GM21367 (cell line): Measurements from ENCODE around the gene LRRFIP2.
A peak's percentile ranks its signal among the peaks of the same experiment; 100 is the strongest.
"Not testable (repeated sequence)": the region's sequence is repeated elsewhere in the genome, so short reads cannot be mapped to it uniquely, and the experiment has no call there.

Experiments used
- ATAC-seq: cut with Tn5 transposase; IDR thresholded peaks from one replicate; pipeline ENCODE4 v1.9.1; 2021; ENCODE audit not compliant: unreplicated experiment

The LRRFIP2 gene

DNA sequence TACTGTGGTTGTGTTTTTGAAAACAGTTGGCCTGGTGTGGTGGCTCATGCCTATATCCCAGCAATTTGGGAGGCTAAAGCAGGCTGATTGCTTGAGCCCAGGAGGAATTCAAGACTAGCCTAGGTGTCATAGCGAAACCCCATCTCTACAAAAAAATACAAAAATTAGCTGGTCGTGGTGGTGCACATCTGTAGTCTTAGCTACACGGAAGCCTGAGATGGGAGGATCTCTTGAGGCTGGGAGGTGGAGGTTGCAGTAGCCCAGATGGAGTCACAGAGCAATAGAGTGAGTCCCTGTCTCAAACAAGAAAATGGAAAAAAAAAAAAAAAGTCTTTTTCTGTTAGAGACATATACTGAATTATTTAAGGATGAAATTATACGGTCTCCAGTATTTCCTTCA, 14.7 kb upstream of the LRRFIP2 start:
- ATAC-seq, result no peak

DNA sequence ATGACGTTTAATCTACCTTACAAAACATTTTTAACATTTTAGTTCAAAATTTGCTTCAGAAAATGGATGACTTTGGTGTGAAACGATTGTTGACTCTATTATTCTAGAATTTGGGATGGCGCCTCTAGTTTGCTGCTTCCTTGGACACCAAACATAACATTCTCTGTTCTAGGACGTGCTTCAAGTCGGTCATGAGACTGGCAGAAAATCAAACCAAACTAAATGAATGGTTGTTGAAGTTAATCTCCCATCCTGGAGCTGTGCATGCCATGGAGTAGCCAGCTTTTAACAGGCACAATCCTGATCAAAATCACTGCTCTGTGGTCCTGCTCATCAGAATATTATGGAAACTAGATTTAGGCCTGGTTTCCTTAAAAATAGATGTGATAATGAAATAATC, 9.6 kb upstream of the LRRFIP2 start:
- ATAC-seq, result no peak

DNA sequence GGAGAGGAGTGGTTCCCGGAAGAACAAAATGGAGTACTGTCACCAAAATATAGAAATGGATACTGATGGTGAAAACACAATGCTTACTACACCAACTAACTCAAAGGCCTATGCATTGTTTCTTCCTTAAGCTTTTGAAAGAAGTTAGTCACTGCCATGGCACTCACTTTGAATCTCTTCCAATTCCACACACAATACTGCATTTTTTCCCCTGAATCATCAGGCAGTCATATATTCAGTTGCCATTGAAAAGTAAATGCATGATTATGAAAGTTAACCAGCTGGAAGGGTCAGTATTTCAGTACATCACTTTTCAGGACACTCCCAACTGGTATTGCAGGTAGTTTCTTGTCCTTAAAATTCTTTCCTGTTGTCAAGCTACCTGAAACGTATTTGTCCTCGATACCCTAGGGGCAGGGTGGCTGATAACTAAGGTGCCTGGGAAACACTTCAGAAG, 9.0 kb upstream of the LRRFIP2 start:
- ATAC-seq, result no peak

DNA sequence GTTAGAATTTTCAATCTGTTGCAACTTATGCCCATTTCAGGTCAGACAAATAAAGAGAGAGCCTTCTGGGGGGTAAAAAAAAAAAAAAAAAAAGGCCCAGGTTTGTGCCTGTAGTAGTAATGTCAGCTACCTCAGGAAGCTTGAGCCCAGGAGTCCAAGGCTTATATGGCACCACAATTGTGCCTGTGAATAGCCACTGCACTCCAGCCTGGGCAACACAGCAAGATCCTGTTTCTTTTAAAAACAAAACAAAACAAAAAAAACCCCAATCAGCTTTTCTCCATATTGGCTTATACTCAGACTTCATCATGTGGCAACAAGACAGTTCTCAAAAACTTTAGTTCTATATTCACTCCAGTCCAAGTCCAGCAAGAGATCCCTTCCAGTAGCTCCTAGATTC, 8.4 kb upstream of the LRRFIP2 start:
- no peak for ATAC-seq

DNA sequence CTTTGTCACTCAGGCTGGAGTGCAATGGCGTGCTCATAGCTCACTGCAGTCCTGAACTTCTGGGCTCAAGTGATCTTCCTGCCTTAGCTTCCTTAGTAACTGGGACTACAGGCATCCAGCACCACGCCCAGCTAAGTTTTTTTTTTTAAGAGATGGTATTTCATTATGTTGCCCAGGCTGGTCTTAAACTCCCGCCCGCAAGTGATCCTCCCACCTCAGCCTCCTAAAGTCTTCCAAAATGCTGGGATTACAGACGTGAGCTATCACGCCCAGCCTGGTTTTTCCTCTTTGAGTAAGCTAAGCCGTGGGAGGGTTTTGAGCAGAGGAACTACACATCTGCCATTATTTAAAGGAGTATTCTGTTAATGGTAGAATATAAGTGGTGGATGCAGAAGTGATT, 7.4 kb upstream of the LRRFIP2 start:
- ATAC-seq, result no peak

DNA sequence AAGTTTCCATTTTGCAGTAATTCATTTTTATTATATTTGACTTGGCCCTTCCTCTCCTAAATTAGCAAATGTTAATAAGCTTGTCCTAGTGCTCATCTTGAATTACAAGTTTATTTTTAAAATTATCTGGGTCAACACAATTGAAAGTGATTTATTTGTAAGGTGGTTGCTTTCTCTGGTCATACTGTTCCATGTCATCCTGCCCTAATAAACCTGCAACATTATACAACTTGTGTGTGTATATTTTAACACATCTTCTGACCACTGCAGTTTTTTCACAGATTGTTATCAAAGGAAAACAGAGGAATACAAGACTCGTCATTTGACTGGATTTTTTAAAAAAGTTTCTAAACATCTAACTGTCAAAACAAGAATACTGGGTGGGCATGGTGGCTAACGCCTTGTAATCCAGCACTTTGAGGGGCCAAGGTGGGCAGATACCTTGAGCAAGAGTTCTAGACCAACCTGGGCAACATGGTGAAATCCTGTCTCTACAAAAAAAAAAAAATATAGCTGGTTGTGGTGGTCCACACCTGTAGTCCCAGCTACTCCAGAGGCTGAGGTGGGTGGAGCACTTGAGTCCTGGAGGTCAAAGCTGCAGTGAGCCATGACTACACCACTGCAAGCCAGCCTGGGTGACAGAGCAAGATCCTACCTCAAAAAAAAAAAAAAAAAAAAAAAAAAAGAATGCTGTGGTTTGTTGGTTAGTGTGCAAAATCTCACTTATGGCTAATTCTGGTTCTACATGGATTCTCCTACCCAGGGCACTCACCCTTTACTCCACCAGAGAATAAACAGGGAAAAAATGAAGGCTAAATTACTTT, 5.0 kb upstream of the LRRFIP2 start:
- no peak for ATAC-seq

DNA sequence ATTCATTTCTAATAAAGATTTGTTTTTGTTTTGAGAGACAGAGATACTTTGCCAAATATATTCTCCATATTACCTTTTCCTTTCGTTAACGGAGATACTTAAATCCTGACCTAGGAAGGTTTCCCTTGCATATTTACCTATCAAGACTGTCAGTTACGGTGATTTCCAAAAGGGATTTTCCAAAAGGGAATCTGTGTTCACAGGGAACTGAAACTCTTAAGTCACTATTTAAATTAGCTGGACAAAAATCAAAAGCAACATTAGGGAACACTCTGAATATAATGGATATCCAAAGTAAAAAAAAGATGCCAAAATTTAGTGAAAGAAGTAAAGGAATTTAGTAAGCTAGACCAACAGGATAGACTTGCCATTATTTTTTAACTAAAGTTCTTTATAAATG, 576 bp downstream of the LRRFIP2 start:
- ATAC-seq, result no peak

DNA sequence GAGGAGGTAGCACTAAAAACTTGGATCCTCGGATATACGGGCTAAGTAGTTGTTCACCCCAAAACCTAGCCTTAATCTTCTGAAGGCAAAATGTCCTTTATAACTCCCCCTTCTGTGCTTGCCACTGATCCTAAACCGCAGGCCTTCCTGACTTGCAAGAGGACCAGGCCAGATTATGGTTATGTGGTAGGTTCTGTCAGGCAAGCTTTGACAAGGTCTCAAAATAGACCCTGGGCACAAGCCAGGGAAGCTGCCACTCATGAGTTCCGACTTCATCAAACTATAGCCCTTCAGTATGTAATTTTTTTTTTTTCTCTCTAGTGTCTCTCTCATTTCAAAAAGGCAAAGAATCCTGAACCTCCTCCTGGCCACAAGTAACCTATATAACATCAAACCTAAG, 3.2 kb downstream of the LRRFIP2 start:
- no peak for ATAC-seq

DNA sequence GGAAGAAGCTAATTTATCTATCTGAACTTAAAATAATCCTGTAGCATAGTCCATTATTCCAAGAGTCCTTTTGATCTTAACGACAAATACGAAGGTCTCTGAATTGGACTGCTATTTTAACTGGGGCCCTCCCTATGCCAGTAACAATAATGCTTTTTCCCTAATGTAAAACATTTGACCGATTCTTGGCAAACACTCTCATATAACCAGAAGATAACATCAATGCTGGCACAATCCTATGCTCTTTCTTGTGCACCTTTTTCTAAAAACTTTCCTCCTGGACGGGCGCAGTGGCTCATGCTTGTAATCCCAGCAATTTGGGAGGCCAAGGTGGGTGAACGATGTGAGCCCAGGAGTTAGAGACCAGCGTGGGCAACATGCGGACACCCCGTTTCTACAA, 3.9 kb downstream of the LRRFIP2 start:
- ATAC-seq, result no peak

DNA sequence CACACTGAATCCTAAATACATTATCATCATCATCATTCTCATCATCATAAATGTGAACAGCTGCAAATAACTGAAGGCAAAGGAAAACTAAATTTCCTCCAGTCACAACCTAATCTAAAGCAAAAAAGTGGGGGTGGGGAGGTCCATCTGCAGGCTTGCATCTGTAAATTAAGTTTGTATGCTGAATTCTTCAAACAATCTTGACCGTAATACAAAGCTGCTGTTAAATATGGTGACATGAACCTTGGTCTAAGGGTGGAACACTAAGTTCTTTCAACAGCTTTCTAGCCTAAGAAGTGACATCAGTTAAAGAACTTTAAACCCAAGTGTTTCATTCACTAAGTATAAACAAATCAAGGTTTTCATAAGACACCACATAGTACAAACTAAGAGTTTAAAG, 4.3 kb downstream of the LRRFIP2 start:
- ATAC-seq, result no peak

DNA sequence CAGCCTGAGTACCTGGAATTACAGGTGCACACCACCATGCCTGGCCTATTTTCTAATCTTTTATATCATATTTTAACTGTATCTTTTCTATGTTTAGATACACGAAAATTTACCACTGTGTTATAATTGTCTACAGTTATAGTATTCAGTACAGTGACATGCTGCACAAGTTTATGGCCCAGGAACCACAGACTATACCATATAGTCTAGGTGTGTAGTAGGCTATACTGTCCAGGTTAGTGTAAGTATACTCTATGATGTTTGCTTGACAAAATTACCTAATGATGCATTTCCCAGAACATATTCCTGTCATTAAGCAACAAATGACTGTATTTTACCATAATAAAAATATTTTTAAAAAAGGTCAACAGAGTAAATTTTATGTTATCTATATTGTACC, 5.5 kb downstream of the LRRFIP2 start:
- no peak for ATAC-seq

DNA sequence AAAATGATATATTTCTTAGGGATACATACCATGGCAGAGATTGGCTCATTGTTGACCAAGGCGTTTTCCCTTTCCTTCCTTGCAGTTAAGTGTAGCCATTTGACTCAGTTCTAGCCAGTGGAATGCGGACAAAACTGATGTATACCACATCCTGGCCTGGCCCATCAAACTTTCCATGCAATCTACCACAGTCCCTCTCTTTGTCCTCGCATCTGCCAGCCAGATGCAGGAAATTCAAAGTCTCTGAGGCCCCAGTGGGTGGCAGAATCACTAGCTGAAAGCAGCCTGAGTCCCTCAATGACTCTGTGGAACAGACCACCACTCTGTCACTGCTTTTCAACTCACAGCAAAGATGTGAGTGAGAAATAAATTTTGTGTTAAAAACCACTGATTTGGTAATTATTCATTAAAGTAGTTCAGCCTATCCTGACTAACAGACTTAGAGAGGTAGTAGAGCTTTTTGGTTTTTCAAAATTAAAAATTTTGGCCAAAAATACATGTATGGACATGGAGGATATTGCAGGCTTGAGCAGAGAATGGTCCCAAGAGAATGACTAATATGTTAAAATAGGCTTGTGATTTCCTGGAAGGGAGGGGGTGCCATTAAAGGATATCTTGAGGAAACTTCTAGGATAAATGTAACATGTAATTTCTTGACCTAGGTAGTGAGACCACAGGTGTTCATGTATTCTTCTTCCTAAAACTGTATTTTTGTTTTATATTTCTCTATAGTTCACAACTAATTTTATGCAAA, 10.9 kb downstream of the LRRFIP2 start:
- no peak for ATAC-seq

DNA sequence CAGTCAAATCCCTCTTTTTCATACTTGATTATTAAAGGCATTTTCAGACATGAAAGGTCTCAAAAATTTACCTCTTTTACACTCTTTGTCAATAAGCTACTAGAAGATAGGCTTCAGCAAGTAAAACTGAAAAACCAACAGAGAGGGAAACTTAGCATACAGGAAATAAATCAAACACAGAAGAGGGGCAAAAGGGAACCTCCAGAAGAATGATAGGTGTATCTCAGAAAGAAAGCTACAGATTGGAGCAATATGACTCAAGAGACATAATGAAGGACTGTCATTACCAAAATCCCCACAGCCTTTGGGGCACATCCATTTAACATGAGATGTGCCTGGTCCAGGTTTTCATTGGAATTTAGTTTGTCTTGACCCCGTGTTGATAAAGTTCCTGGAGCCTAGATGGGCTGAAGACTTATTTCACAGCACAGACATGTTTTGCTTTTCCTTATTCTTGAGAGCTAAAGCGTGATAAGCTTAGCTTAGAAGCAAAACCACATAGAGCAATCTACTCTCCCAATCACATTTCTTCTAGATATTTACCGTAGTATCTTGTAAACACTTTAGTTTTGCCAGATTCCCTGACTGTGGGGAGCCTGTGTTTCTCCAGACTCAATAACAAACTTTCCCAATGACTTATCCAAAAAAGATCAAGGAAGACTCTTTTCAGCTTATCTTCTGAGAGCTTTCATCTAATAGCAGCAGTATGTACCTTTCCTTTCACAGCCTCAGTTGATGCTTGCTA, 11.7 kb downstream of the LRRFIP2 start:
- peak; percentile 63 for ATAC-seq

DNA sequence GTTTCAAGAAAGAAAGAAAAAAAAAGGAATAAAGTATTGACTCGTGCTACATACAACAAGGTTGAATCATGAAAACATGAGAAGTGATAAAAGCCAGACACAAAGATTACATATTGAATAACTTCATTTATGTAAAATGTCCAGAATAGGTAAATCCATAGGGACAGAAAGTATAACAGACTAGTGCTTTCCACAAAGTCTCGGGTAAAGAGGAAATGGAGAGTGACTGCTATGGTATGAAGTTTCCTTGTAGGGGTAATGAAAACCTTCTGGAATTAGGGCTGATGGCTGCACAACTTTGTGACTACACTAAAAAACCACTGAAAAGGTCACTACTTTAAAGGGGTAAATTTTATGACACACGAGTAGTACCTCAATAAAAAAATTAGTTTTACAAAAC, 13.0 kb downstream of the LRRFIP2 start:
- no peak for ATAC-seq

DNA sequence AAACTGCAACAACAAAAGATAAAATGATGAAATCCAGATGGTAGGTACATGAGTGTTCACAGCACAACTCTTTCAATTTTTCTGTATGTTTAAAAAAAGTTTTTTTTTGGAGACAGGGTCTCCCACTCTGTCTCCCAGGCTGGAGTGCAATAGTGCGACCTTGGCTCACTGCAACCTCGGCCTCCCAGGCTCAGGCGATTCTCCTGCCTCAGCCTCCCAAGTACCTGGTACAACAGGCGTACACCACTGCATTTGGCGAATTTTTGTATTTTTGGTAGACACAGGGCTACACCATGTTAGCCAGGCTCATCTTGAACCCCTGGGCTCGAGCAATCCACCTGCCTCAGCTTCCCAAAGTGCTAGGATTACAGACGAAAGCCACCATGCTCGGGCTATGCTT, 18.6 kb downstream of the LRRFIP2 start:
- ATAC-seq, result no peak

DNA sequence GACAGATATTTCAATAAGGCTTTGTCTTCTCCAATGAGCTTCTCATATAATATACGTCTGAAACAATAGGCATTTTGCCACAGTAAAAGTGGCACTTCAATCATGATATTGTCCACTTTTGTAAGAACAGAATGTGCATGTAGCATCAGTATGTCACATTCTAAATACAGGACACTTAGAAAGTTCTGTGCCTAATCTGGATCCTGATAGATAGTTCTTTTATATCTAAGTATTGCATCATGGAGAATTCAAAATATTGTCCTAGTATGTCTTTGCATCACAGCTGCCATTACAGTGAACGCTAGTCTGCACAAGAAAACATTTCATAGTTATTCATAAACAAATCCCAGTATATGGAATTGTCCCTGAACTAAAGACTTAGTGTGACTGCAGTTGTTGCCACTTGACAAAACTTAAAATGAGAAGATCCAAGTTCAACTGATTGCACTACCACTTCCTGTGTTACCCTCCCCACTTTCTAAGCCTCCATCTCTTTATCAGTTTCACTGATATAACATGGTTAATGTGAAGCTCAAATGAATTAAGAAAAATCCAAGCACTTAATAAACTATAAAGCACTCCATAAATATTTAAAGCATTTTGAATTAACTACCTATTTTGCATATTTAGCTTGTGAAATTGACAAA, 19.6 kb downstream of the LRRFIP2 start:
- ATAC-seq, result no peak

DNA sequence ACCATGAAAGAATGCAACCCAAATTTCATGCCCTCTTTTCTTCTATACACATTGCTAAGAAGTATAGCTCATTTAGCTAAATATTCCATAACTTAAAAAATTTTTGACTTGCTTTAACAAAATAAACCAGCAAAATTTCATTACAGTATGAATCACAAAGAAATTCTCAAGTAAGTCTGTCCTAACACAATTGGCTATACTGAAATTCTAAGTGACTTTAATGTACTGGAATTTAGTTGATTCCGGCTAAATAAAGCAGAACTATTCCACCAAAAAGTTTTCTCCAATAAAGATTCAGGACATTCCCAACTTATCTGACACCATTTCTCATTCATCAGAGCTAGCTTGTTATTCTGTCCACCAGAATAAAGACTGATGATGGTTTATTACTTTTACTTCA, 23.8 kb downstream of the LRRFIP2 start:
- no peak for ATAC-seq

DNA sequence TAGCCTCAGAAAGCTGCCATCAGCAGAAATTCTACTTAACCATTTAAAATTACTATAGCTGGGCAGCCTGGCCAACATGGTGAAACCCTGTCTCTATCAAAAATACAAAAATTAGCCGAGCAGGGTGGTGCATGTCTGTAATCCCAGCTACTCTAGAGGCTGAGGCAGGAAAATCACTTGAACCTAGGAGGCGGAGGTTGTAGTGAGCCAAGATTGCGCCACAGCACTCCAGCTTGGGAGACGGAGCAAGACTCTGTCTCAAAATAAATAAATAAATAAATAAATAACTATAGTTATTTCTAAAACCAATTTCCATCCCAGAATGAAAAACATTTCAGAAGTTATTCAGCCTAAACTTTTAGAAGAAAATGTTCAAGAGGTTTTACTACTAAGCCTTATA, 25.1 kb downstream of the LRRFIP2 start:
- ATAC-seq, result no peak

DNA sequence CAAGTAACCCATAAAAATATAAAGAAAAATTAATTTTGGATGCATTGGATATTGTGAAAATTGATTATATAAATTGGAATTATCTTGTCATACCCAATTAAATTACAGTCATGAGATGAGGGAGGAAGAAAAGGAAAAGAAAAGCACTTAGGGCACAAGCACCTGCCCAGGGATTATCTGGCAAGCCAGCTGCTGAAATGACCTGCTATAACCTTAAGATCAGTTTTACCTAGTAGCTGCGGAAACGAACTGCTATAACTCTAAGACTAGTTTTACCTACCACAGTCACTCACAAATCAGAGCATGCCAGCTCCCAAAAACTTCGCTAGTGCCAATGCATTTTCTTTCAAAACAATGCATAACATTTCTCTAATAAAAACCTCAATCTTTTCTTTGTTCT, 26.2 kb downstream of the LRRFIP2 start:
- ATAC-seq, result no peak

DNA sequence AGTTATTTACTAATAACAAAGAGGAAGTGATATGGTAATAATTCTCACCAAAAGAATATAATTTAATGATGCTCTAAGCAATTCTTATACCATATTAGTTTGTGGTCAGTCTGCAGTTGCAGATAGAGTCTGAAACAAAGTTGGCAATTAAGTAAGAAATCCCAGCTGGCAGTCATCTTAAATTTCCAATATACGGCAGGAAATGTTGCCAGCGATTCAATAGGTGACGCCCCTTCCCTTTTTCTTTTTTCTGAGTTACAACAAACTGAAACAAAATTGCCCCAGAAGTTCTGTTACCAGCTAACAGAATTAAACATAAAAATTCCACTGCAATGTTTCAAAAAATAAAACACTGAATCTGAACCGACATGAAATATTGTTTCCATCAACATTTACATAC, 26.7 kb downstream of the LRRFIP2 start:
- ATAC-seq, result no peak

DNA sequence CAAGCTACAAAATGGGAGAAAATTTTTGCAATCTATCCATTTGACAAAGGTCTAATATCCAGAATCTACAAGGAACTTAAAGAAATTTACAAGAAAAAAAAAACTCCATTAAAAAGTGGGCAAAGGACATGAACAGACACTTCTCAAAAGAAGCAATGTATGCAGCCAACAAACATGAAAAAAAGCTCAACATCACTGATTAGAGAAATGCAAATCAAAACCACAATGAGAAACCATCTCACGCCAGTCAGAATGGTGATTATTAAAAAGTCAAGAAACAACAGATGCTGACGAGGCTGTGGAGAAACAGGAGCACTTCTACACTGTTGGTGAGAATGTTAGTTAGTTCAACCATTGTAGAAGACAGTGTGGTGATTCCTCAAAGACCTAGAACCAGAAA, 27.5 kb downstream of the LRRFIP2 start:
- not testable (repeated sequence) for ATAC-seq
